ENCODE results near the gene ZNF200.

- TF ChIP-seq, protein P1, sequence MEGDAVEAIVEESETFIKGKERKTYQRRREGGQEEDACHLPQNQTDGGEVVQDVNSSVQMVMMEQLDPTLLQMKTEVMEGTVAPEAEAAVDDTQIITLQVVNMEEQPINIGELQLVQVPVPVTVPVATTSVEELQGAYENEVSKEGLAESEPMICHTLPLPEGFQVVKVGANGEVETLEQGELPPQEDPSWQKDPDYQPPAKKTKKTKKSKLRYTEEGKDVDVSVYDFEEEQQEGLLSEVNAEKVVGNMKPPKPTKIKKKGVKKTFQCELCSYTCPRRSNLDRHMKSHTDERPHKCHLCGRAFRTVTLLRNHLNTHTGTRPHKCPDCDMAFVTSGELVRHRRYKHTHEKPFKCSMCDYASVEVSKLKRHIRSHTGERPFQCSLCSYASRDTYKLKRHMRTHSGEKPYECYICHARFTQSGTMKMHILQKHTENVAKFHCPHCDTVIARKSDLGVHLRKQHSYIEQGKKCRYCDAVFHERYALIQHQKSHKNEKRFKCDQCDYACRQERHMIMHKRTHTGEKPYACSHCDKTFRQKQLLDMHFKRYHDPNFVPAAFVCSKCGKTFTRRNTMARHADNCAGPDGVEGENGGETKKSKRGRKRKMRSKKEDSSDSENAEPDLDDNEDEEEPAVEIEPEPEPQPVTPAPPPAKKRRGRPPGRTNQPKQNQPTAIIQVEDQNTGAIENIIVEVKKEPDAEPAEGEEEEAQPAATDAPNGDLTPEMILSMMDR (conservative IDR thresholded peaks at IDR 0.05 in 1 of 2, IDR thresholded peaks at IDR 0.05 in 1 of 2; ENCODE audit: low read depth in 1 of 2, low read length in 2 of 2): no peak
- TF ChIP-seq EZH2 (IDR thresholded peaks at IDR 0.05; ENCODE audit: low read length, missing control alignments): no peak
Observed at GRCh38 chr16:3274490-3274889, 39.5 kb upstream of the ZNF200 start.
